DOHH2 (cell line): Measurements from ENCODE around the gene SPDYE17.
"Not testable (repeated sequence)": the region's sequence is repeated elsewhere in the genome, so short reads cannot be mapped to it uniquely, and the experiment has no call there.

Experiments
- H3F3A ChIP-seq: fragments of 200-600 bp; sonication (generic), shearing (Covaris generic); 2 replicates; pipeline ENCODE4 v1.6.0; 2016; ENCODE audit warnings: antibody characterized with exemption, mild to moderate bottlenecking; ENCODE audit not compliant: control insufficient read depth, insufficient read depth
- H3K27ac ChIP-seq: fragments of 200-600 bp; sonication (generic); 2 replicates; pipeline ENCODE4 v1.5.1; 2014; ENCODE audit warnings: low read depth, mild to moderate bottlenecking, low read length, moderate library complexity
- H3K27me3 ChIP-seq: fragments of 200-600 bp; sonication (generic); 2 replicates; pipeline ENCODE4 v1.6.1; 2014; ENCODE audit warnings: mild to moderate bottlenecking, low read length, mixed read lengths; ENCODE audit not compliant: control insufficient read depth
- H3K36me3 ChIP-seq: fragments of 200-600 bp; sonication (generic); 2 replicates; pipeline ENCODE4 v1.6.1; 2014; ENCODE audit warnings: mild to moderate bottlenecking, low read length, moderate library complexity, mixed read lengths; ENCODE audit not compliant: control insufficient read depth
- H3K4me1 ChIP-seq: fragments of 200-600 bp; sonication (generic); 2 replicates; pipeline ENCODE4 v1.6.1; 2014; ENCODE audit warnings: mild to moderate bottlenecking, low read length, mixed read lengths; ENCODE audit not compliant: control insufficient read depth
- H3K4me2 ChIP-seq: fragments of 200-600 bp; sonication (generic); 2 replicates; pipeline ENCODE4 v1.6.0; 2014; ENCODE audit warnings: mild to moderate bottlenecking, low read length, moderate library complexity
- H3K4me3 ChIP-seq: fragments of 200-600 bp; sonication (generic); 2 replicates; pipeline ENCODE4 v1.5.1; 2014; ENCODE audit warnings: mild to moderate bottlenecking, low read length, mixed read lengths
- H3K79me2 ChIP-seq: fragments of 200-600 bp; sonication (generic); 2 replicates; pipeline ENCODE4 v1.6.1; 2014; ENCODE audit warnings: mild to moderate bottlenecking, low read length, mixed read lengths; ENCODE audit not compliant: control insufficient read depth
- H3K9me2 ChIP-seq: fragments of 200-600 bp; sonication (generic); replicated peaks from 2 replicates; pipeline ENCODE4 v1.6.1; 2014; ENCODE audit warnings: mild to moderate bottlenecking, low read length, mixed read lengths; ENCODE audit not compliant: control insufficient read depth
- H3K9me3 ChIP-seq: fragments of 200-600 bp; sonication (generic); 2 replicates; pipeline ENCODE4 v1.6.1; 2014; ENCODE audit warnings: antibody characterized with exemption, low read length, mixed read lengths; ENCODE audit not compliant: control insufficient read depth, insufficient read depth
- H4K20me1 ChIP-seq: fragments of 200-600 bp; sonication (generic); 2 replicates; pipeline ENCODE4 v1.6.0; 2014; ENCODE audit warnings: low read depth, mild to moderate bottlenecking, antibody characterized with exemption, low read length, moderate library complexity; ENCODE audit not compliant: control insufficient read depth, insufficient read depth
- CTCF ChIP-seq: fragments of 200-600 bp; sonication (generic); IDR thresholded peaks from one replicate; pipeline ENCODE4 v1.5.1; 2014; ENCODE audit warnings: antibody characterized with exemption, mild to moderate bottlenecking, low read depth, low read length; ENCODE audit not compliant: poor library complexity, severe bottlenecking
- EZH2phosphoT487 ChIP-seq: fragments of 200-600 bp; sonication (generic); IDR thresholded peaks from 2 replicates; pipeline ENCODE4 v1.6.1; 2017; ENCODE audit warnings: borderline replicate concordance, mild to moderate bottlenecking, antibody characterized with exemption, low read length, moderate library complexity, mixed read lengths

The SPDYE17 gene

GRCh38 chr7:77003241-77003640, 28.9 kb downstream of the SPDYE17 start:
- H4K20me1 ChIP-seq, H3F3A ChIP-seq, H3K4me3 ChIP-seq, H3K9me2 ChIP-seq, H3K79me2 ChIP-seq, H3K9me3 ChIP-seq, H3K4me1 ChIP-seq, H3K36me3 ChIP-seq, H3K4me2 ChIP-seq, H3K27me3 ChIP-seq, H3K27ac ChIP-seq: not testable (repeated sequence)

GRCh38 chr7:77002678-77003233, 29.4 kb downstream of the SPDYE17 start:
- not testable (repeated sequence) for H3K36me3 ChIP-seq, H3K4me1 ChIP-seq, H4K20me1 ChIP-seq, H3K4me3 ChIP-seq, H3K9me2 ChIP-seq, H3K9me3 ChIP-seq, H3K27ac ChIP-seq, H3K4me2 ChIP-seq, H3F3A ChIP-seq, H3K79me2 ChIP-seq, H3K27me3 ChIP-seq

GRCh38 chr7:77002104-77002503, 30.1 kb downstream of the SPDYE17 start:
- H3K36me3 ChIP-seq, H3K4me3 ChIP-seq, H3K4me2 ChIP-seq, H3K9me3 ChIP-seq, H3K27ac ChIP-seq, H4K20me1 ChIP-seq, H3K27me3 ChIP-seq, H3K79me2 ChIP-seq, H3K4me1 ChIP-seq, H3F3A ChIP-seq, H3K9me2 ChIP-seq: not testable (repeated sequence)

- not testable (repeated sequence) for H3K4me2 ChIP-seq, H3K27me3 ChIP-seq, H3K27ac ChIP-seq, H3K4me3 ChIP-seq, H3K4me1 ChIP-seq, H4K20me1 ChIP-seq, H3K9me3 ChIP-seq, H3F3A ChIP-seq, H3K9me2 ChIP-seq, H3K79me2 ChIP-seq, H3K36me3 ChIP-seq
Measured at GRCh38 chr7:76999474-77000107, 32.6 kb downstream of the SPDYE17 start.

GRCh38 chr7:76998764-76999450, 33.3 kb downstream of the SPDYE17 start:
- not testable (repeated sequence) for H3K9me3 ChIP-seq, H3K36me3 ChIP-seq, H3K27ac ChIP-seq

GRCh38 chr7:76998285-76998589, 33.9 kb downstream of the SPDYE17 start:
- no peaks in the 10 kb centered on the region for H3K79me2 ChIP-seq
- H3K27me3 ChIP-seq, result no peaks in the 10 kb centered on the region
- H3K4me3 ChIP-seq, result no peak overlapping the region
- no peaks in the 10 kb centered on the region for H3K9me2 ChIP-seq
- H3K36me3 ChIP-seq, result no peaks in the 10 kb centered on the region
- no peak overlapping the region for H3K27ac ChIP-seq
- TF ChIP-seq EZH2phosphoT487, result no peak
- TF ChIP-seq CTCF, result no peak
- no peaks in the 10 kb centered on the region for H3K9me3 ChIP-seq
- H3K4me2 ChIP-seq, result no peak overlapping the region
- no peaks in the 10 kb centered on the region for H3F3A ChIP-seq
- H4K20me1 ChIP-seq, result no peaks in the 10 kb centered on the region
- no peaks in the 10 kb centered on the region for H3K4me1 ChIP-seq

More at GRCh38 chr7:76998764-76999450, 33.3 kb downstream of the SPDYE17 start:
- not testable (repeated sequence) for H3K4me3 ChIP-seq, H3K79me2 ChIP-seq, H3F3A ChIP-seq, H3K9me2 ChIP-seq, H3K4me2 ChIP-seq, H3K27me3 ChIP-seq, H3K4me1 ChIP-seq, H4K20me1 ChIP-seq
